Measurements from ENCODE around the gene CLECL1.

DNA sequence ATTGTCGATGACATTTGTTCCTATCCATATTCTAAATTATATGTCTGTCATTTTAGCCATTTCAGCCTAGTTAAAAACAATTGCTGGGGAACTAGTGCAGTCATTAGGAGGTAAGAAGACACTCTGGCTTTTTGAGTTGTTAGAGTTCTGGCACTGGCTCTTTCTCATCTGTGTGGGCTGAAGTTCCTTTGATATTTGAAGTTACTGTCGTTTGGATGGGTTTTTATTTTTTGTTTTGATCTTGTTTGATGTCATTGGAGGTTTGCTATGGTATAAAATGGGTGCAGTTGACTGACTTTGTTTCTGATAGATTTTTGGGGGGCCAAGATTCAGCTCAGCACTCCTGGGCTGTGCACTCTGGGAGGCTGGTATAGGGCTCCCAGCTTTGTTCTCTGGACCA, 48.5 kb upstream of the CLECL1 start:
- no peak for TF ChIP-seq JUND (IDR thresholded peaks at IDR 0.05)
- no peak for TF ChIP-seq CTCF (IDR thresholded peaks at IDR 0.05; ENCODE audit: low read depth, low read length, missing input control)

Measured in liver (tissue), 3 donors.